ENCODE measurements around the gene LMO1. TPM values are rescaled to one million over a fixed set of nuclear protein-coding genes. Genes with fewer than 3 reads are reported as not detected.

The LMO1 gene
- total and polyA plus RNA-seq, 2 donors: 0.46 TPM; not detected in 1

DNA sequence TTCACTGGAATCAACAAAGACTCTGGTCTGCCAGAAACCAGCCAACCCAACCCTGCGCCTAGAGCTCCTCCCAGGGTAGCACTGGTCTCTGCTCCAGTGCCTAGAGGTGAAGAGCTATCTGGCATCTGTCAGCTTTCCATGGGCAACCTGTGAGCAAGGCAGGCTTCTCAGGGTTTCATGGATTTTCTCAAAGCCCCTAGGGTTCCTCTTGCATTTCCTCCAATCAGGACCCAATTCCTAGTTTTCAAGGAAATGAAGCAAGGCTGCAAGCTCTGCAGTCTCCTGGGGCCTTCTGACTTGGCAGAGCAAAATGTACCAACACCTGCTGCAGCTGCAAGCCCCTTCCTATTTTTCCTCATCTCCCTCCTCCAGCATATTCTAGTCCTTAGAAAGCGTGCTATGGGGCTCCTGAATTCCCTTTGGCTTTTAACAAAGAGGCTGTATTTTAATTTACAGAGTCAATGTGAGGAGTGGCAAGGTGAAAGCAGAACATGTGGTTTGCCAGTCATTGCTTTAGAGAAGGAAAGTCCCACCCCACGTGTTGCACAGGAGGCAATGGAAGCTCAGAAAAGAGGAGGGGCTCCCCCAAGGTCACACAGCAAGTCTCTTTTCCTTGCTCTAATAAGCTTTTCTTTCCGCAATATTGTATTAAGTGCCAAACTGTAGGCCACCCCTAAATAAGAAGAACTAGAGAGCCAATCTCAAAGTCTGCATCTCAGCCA, 61.9 kb downstream of the LMO1 start:
- H3K36me3 ChIP-seq (ENCODE audit: insufficient read depth): no peaks in the 10 kb centered on the region
- no peaks in the 10 kb centered on the region for H3K4me1 ChIP-seq (ENCODE audit: insufficient read depth)
- H3K27ac ChIP-seq (ENCODE audit: low read depth): no peak overlapping the region
- DNase-seq (ENCODE audit: extremely low spot score): no peak
- H3K4me3 ChIP-seq (ENCODE audit: low read depth, low read length): no peak overlapping the region
- 61% methylated on average over 4 of the region's 4 CpGs for WGBS

DNA sequence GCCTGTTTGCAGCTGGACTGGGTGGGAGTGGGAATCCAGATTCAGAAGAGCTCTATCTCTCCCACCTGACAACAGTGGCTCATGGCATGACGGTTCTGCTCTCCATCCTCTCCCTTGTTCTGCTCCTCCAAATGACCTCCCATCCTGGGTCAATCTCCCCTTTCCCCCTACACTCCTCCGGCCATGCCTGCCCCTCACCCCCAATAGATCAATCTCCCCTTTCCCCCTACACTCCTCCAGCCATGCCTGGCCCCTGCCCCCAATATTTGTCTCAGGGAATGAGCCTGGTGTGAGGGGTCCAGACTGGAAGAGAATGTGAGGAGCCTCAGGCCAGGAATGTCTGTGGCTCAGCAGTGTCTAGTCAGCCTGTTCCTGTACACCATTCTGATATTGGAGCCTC, 64.0 kb downstream of the LMO1 start:
- Histone ChIP-seq H3K27ac (ENCODE audit: low read depth) (no peak overlapping the region), H3K4me1 (ENCODE audit: insufficient read depth) (no peaks in the 10 kb centered on the region), H3K4me3 (ENCODE audit: low read depth, low read length) (no peak overlapping the region), H3K36me3 (ENCODE audit: insufficient read depth) (no peaks in the 10 kb centered on the region)
- WGBS: 57% methylated on average over 2 of the region's 2 CpGs
- DNase-seq (ENCODE audit: extremely low spot score): no peak

DNA sequence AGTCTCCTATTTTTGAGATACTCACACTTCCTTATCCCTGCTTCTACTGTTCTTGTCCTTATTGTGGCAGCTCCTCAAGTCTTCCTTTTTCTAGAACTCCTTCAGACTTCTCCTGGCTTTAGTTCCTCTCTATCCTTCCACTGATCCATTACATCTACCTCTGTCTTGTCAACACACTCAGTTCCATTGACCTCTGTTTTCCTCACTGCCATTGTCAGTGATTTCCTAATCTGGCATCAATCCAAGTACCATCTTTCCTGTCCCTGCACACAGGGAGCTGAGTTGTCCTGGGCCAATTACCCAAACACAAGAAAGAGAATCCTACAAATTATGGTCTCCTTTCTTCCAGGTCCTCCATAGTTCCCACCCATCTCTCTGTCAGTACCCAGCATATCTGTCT, 66.9 kb downstream of the LMO1 start:
- H3K4me3 ChIP-seq (ENCODE audit: low read depth, low read length): no peak overlapping the region
- no peaks in the 10 kb centered on the region for H3K36me3 ChIP-seq (ENCODE audit: insufficient read depth)
- no peaks in the 10 kb centered on the region for H3K4me1 ChIP-seq (ENCODE audit: insufficient read depth)
- no peak overlapping the region for H3K27ac ChIP-seq (ENCODE audit: low read depth)
- DNase-seq (ENCODE audit: extremely low spot score): no peak

DNA sequence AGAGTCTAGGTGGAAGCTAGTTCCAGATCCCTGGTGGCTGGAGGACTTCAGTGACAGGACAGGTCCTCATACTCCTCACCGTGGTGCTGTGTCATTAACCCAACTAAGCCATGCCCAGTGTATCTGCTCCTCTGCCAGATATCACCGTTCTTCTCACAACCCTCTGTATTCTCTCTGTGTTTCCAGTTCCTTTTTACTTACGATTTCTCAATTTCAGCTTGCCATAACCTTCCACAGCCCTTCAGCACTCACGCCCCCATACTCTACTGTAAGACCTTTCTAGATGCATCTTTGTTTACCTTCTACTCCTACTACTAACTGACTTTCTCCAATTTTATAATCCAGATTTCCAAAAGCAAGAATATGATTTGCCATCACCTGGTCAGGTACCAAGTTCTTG, 68.7 kb downstream of the LMO1 start:
- no peaks in the 10 kb centered on the region for H3K4me1 ChIP-seq (ENCODE audit: insufficient read depth)
- H3K4me3 ChIP-seq (ENCODE audit: low read depth, low read length): no peak overlapping the region
- no peak overlapping the region for H3K27ac ChIP-seq (ENCODE audit: low read depth)
- no peak for DNase-seq (ENCODE audit: extremely low spot score)
- H3K36me3 ChIP-seq (ENCODE audit: insufficient read depth): no peaks in the 10 kb centered on the region
- 62% methylated on average over 4 of the region's 4 CpGs for WGBS

DNA sequence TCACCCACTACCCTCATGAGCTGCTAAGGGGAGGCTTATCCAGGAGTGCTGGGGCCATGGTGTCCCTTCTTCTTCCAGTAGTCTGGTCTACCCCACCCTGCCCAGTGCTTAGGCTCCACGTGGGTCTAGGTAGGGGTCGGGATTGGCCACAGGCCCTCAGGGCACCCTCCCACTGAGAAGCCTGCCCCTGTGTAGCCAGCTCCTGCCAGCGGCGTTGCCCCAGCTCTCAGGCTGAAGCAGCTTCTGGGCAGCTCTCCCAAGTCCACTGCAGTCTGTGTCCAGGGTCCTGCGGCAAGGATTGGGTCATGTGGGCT, 70.8 kb downstream of the LMO1 start:
- H3K4me1 ChIP-seq (ENCODE audit: insufficient read depth): no peaks in the 10 kb centered on the region
- no peak for DNase-seq (ENCODE audit: extremely low spot score)
- H3K27ac ChIP-seq (ENCODE audit: low read depth): no peak overlapping the region
- H3K36me3 ChIP-seq (ENCODE audit: insufficient read depth): no peaks in the 10 kb centered on the region
- WGBS: 25% methylated on average over 5 of the region's 5 CpGs
- H3K4me3 ChIP-seq (ENCODE audit: low read depth, low read length): no peak overlapping the region

DNA sequence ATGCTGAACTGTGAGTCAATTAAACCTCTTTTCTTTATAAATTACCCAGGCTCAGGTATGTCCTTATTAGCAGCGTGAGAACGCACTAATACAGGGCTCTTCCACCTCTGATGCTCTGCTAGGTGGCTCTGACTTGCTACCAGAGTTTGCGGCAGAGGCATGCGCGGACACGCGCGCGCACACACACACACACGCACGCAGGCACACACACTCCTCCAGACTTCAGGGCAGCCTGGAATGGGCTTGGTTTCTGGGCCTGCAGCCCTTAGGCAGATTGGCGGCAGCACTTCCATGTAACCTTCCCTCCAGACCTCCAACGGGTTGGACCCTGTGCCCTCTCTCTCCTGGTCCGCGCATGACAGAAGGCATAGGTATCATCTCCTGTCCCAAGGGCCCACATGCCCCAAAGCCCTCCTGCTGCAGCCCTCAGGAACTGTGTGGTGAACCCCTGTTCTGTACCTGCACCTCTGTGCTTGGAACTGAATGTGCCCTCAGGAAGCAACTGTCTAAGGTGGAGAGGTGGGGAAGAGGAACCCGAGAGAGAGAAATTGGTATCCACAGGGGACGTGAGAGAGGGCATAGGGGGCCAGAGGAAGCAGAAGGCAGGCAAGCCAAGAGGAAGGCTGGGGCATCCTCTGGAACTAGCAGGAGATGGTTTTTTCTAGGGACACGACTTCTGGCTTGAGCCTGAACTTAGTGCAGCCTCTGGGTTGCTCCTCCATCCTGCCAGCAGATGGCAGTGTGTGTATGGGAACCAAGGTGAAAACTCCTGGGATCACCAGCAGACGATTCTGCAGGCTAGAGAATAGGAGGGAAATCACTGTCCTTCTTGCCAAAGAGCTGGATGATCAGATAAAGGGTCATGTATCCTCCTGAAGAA, 71.4 kb downstream of the LMO1 start:
- no peak overlapping the region for H3K27ac ChIP-seq (ENCODE audit: low read depth)
- no peaks in the 10 kb centered on the region for H3K36me3 ChIP-seq (ENCODE audit: insufficient read depth)
- DNase-seq (ENCODE audit: extremely low spot score): no peak
- H3K4me3 ChIP-seq (ENCODE audit: low read depth, low read length): no peak overlapping the region
- WGBS: 71% methylated on average over 19 of the region's 19 CpGs
- H3K4me1 ChIP-seq (ENCODE audit: insufficient read depth): no peaks in the 10 kb centered on the region

DNA sequence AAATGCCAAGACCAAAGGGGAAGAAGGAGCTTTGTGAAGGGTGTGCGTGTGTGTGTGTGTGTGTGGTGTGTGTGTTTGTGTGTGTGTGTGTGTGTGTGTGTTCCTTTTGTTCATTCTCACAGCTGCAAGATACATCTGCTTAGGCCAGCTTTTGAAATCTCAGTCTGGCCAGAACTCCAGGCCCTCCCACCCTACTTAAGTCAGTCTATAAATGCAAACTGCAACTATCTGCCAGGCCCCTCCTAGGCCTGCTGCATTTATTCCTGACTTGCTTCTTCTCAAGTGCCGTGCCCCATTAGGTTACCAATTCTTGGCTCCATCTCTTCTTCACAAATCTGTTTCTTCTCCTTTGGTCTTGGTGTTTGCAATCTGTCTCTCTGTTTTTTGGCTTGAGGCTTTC, 73.2 kb downstream of the LMO1 start:
- Histone ChIP-seq H3K4me1 (ENCODE audit: insufficient read depth) (no peaks in the 10 kb centered on the region), H3K4me3 (ENCODE audit: low read depth, low read length) (no peak overlapping the region), H3K27ac (ENCODE audit: low read depth) (no peak overlapping the region), H3K36me3 (ENCODE audit: insufficient read depth) (no peaks in the 10 kb centered on the region)
- no peak for DNase-seq (ENCODE audit: extremely low spot score)
- WGBS: 29% methylated on average over 2 of the region's 2 CpGs

DNA sequence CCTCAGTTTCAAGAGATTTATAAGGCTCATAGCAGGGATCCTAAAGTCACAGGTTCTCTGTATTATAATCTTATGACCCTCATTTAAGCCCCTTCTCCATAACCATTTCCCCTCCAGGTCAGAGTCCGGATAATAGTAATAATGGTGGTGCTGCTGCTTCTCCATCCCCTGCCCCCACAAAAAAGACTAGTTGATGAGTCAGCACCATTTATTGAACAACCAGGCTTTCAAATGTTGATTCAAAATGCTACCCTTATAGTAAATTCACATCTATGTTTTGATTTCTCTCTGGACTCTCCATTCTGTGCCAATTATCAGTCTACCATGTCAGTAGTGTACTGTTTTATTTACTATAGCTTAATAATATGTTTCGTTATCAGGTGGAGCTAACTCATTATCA, 77.2 kb downstream of the LMO1 start:
- 90% methylated on average over 2 of the region's 2 CpGs for WGBS
- no peaks in the 10 kb centered on the region for H3K4me1 ChIP-seq (ENCODE audit: insufficient read depth)
- H3K36me3 ChIP-seq (ENCODE audit: insufficient read depth): no peaks in the 10 kb centered on the region
- no peak overlapping the region for H3K4me3 ChIP-seq (ENCODE audit: low read depth, low read length)
- no peak overlapping the region for H3K27ac ChIP-seq (ENCODE audit: low read depth)
- no peak for DNase-seq (ENCODE audit: extremely low spot score)

DNA sequence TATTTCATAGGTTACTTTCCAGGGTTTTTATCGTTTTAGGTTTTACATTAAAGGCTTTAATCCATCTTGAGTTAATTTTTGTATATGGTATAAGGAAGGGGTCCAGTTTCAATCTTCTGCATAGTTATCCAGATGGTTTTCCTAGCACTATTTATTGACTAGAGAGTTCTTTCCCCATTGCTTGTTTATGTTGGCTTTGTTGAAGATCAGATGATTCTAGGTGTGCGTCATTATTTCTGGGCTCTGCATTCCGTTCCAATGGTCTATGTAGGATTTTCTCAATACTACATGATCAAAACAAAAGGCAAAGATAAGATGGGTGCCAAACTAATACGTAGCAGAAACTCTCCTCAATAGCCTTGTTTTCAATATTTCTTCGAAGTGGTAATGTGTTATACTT, 80.6 kb downstream of the LMO1 start:
- Histone ChIP-seq H3K27ac (ENCODE audit: low read depth) (no peak overlapping the region), H3K4me3 (ENCODE audit: low read depth, low read length) (no peak overlapping the region), H3K36me3 (ENCODE audit: insufficient read depth) (no peaks in the 10 kb centered on the region), H3K4me1 (ENCODE audit: insufficient read depth) (no peaks in the 10 kb centered on the region)
- 76% methylated on average over 5 of the region's 5 CpGs for WGBS
- DNase-seq (ENCODE audit: extremely low spot score): no peak

DNA sequence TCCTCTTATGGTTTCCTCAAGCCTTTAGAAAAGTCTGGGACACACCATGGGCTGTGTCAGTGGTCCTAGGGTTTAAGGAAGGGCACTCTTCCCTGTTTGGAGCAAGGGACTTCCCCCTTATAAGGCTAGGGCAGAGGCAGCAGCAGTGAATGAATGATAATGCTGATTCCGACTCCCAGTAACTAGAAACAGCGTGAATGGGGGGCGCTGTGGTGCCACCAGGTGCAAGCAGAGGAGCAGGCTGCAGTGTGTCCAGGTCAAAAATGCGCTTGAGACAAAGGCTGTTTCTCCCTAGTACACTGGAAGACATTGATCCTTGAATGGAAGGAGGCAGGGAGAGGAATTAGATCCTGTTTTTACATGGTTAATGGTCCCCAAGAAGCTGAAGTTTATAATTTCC, 83.2 kb downstream of the LMO1 start:
- H3K27ac ChIP-seq (ENCODE audit: low read depth): no peak overlapping the region
- WGBS: 49% methylated on average over 4 of the region's 4 CpGs
- H3K4me1 ChIP-seq (ENCODE audit: insufficient read depth): no peaks in the 10 kb centered on the region
- H3K4me3 ChIP-seq (ENCODE audit: low read depth, low read length): no peak overlapping the region
- DNase-seq (ENCODE audit: extremely low spot score): no peak
- no peaks in the 10 kb centered on the region for H3K36me3 ChIP-seq (ENCODE audit: insufficient read depth)

DNA sequence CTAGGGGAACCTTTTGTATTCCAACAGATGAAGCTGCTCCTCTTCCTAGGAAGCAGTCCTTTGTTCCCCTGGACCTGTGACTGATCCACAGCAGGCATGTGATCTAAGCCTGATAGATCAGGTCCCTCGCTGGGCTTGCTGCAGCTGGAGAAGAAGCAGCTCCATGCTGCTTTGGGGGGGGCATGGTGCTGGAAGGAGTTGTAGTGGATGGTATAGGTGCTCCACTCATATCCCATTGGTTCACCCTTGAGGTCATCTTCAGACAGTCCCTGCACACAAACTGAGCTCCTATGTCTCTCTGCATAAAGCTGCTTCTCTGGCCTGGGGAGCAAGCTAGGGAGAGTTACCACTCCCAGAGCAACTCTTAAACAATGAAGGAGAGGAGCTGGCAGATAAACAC, 85.4 kb downstream of the LMO1 start:
- Histone ChIP-seq H3K4me1 (ENCODE audit: insufficient read depth) (no peaks in the 10 kb centered on the region), H3K4me3 (ENCODE audit: low read depth, low read length) (no peak overlapping the region), H3K27ac (ENCODE audit: low read depth) (no peak overlapping the region), H3K36me3 (ENCODE audit: insufficient read depth) (no peaks in the 10 kb centered on the region)
- 62% methylated on average over 1 of the region's 1 CpG for WGBS
- no peak for DNase-seq (ENCODE audit: extremely low spot score)

DNA sequence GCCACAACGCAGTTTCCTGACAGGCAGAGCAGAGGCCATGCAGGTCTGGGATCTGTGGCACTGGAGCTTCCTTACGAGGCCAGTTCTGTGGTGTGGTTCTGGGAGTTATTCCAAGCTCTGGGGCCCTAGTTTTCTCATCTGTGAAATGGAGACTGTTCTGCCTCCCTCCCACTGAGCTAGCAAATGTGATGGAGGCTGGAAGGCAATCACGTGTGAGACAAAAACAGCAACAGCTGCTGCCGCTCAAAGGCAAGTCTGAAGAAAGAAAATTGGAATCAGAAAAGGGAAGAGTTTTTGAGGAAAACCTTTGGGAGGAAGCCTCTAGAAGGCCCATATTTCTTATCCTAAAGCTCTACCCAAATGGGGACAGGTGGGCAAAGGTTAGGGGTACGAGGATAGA, 86.5 kb downstream of the LMO1 start:
- Histone ChIP-seq H3K36me3 (ENCODE audit: insufficient read depth) (no peaks in the 10 kb centered on the region), H3K4me1 (ENCODE audit: insufficient read depth) (no peaks in the 10 kb centered on the region), H3K4me3 (ENCODE audit: low read depth, low read length) (no peak overlapping the region), H3K27ac (ENCODE audit: low read depth) (no peak overlapping the region)
- DNase-seq (ENCODE audit: extremely low spot score): no peak
- WGBS: 41% methylated on average over 5 of the region's 5 CpGs

Measured in urinary bladder (tissue), 4 donors.